HepG2 (cell line): Measurements from ENCODE around the gene TM4SF1. TPM values are rescaled to one million over a fixed set of nuclear protein-coding genes. Genes with fewer than 3 reads are reported as not detected.

Experiments used
- PAF1 ChIP-seq: IDR thresholded peaks from 2 replicates; pipeline ENCODE4 v1.6.1; 2016; ENCODE audit warnings: missing genetic modification reagents, missing compliant biosample characterization
- SRSF9 ChIP-seq: fragments of 200-400 bp; formaldehyde crosslinking; IDR thresholded peaks from 2 replicates; pipeline ENCODE4 v1.6.1; 2018; ENCODE audit warnings: borderline replicate concordance, mild to moderate bottlenecking, low read depth, low read length; ENCODE audit not compliant: insufficient read depth, poor library complexity, severe bottlenecking
- ZNF10 ChIP-seq: sonication (generic); formaldehyde crosslinking; IDR thresholded peaks from 2 replicates; pipeline ENCODE4 v1.4.0; 2020; ENCODE audit warnings: mild to moderate bottlenecking, low read depth, missing genetic modification reagents, borderline replicate concordance
- ZNF296 ChIP-seq: sonication (generic); formaldehyde crosslinking; conservative IDR thresholded peaks from 2 replicates; pipeline ENCODE4 v1.5.0; 2020; ENCODE audit warnings: mild to moderate bottlenecking, missing genetic modification reagents
- ZNF33A ChIP-seq: sonication (generic); formaldehyde crosslinking; IDR thresholded peaks from 2 replicates; pipeline ENCODE4 v1.5.1; 2020; ENCODE audit warnings: missing genetic modification reagents, mild to moderate bottlenecking, moderate library complexity, borderline replicate concordance
- ZNF460 ChIP-seq: sonication (generic); formaldehyde crosslinking; IDR thresholded peaks from 2 replicates; pipeline ENCODE4 v1.5.1; 2020; ENCODE audit warnings: missing genetic modification reagents, mild to moderate bottlenecking, borderline replicate concordance
- ZNF570 ChIP-seq: sonication (generic); formaldehyde crosslinking; IDR thresholded peaks from 2 replicates; pipeline ENCODE4 v1.4.0; 2020; ENCODE audit warnings: mild to moderate bottlenecking, missing genetic modification reagents, borderline replicate concordance
- ZNF75D ChIP-seq: sonication (generic); formaldehyde crosslinking; IDR thresholded peaks from 2 replicates; pipeline ENCODE4 v1.8.1; 2023; ENCODE audit warnings: missing genetic modification reagents, mild to moderate bottlenecking, borderline replicate concordance
- polyA plus RNA-seq, 8 experiments: library from polyadenylated mRNA; depleted of rRNA in 3 of 8; stranded (reverse) in 7 of 8; unstranded in 1 of 8; fragments of >200 nt; fragmentation: Illumina TruSeq in 4 of 8; extraction: Trizol in 4 of 8; gene quantifications; 2 replicates each; pipeline versions ENCODE4 v1.2.1 to v1.2.3, GENCODE V29; 2011 to 2016; ENCODE audit warnings: low read depth in 4 of 8, missing spikeins in 1 of 8, mixed read lengths in 1 of 8; ENCODE audit not compliant: insufficient read depth in 1 of 8
- total RNA-seq, 5 experiments: library from RNA; depleted of rRNA; stranded (reverse); fragments of >200 nt; fragmentation: Illumina TruSeq; extraction: Trizol; gene quantifications; 2 replicates each; pipeline ENCODE4 v1.2.3, GENCODE V29; 2016; ENCODE audit warnings: low read depth in 1 of 5
- TF ChIP-seq, protein P1 (sequence below): sonication (generic); formaldehyde crosslinking; IDR thresholded peaks from 2 replicates; pipeline ENCODE4 v1.4.0; 2020; ENCODE audit warnings: missing genetic modification reagents, mild to moderate bottlenecking, borderline replicate concordance
- TF ChIP-seq, protein P2 (sequence below): sonication (generic); formaldehyde crosslinking; IDR thresholded peaks from 2 replicates; pipeline ENCODE4 v1.4.0; 2020; ENCODE audit warnings: missing genetic modification reagents
- TF ChIP-seq, protein P3 (sequence below): sonication (generic); formaldehyde crosslinking; IDR thresholded peaks from 2 replicates; pipeline ENCODE4 v1.4.0; 2020; ENCODE audit warnings: mild to moderate bottlenecking, missing genetic modification reagents, borderline replicate concordance
- TF ChIP-seq, protein P4 (sequence below): sonication (generic); formaldehyde crosslinking; IDR thresholded peaks from 2 replicates; pipeline ENCODE4 v1.8.0; 2023; ENCODE audit warnings: mild to moderate bottlenecking, missing genetic modification reagents
- TF ChIP-seq, protein P5 (sequence below): sonication (generic); formaldehyde crosslinking; IDR thresholded peaks from 2 replicates; pipeline ENCODE4 v1.4.0; 2020; ENCODE audit warnings: mild to moderate bottlenecking, missing genetic modification reagents
- TF ChIP-seq, protein P6 (sequence below): sonication (generic); formaldehyde crosslinking; IDR thresholded peaks from 2 replicates; pipeline ENCODE4 v1.5.0; 2020; ENCODE audit warnings: mild to moderate bottlenecking, missing genetic modification reagents, moderate library complexity
- TF ChIP-seq, protein P7 (sequence below): IDR thresholded peaks from 2 replicates; pipeline ENCODE4 v1.6.1; 2016; ENCODE audit warnings: control low read depth

The TM4SF1 gene
- total and polyA plus RNA-seq, 2 of the 13 experiments (the other 11 are each of a cell fraction or from before 2014, with no cell fraction given) = 431 to 1,359 TPM

DNA sequence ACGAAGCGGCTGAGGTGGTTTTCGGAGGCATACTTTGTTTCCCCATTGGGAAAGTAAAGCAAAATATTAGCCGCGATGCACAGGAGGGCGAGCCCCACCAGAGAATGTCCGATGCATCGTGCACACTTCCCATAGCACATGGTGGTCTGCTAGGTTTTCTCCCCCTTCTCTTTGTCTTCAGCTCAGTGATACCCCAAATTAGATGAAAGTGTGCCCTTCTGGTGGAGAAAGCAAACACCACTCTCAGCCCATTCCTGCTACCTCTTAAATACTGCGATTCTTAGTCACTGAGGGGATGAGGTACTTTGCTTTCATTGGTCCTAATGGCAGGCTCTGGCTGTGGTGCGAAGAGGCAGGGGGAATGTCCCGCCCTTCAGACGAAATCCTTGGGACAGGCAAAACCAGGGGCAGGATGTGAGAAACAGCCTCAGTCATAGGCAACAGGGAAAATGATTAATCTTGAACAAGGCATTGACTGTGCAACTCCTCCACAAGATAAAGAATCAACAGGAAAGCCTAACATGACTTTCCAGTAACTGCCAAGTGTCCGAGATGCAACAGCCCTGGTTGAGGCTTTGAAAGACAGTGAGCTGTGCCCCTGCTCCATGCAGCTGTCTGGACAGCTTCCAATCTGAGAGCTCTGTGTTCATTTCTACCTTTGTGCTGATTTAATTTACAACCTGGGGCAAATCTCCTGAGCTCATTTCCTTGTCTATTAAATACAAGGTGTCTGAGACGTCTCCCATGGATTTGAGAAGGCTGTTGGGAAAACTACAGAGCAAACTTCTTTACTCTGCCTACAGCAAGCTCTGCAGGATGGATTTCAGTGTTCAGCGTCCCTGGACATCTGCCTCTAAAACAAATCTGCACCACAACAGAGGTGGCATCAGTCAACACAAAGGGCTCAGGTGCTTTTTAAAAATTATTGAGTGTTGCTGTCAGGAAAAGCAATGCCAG is at the start of gene TM4SF1 (continued):
- TF ChIP-seq, protein P1, sequence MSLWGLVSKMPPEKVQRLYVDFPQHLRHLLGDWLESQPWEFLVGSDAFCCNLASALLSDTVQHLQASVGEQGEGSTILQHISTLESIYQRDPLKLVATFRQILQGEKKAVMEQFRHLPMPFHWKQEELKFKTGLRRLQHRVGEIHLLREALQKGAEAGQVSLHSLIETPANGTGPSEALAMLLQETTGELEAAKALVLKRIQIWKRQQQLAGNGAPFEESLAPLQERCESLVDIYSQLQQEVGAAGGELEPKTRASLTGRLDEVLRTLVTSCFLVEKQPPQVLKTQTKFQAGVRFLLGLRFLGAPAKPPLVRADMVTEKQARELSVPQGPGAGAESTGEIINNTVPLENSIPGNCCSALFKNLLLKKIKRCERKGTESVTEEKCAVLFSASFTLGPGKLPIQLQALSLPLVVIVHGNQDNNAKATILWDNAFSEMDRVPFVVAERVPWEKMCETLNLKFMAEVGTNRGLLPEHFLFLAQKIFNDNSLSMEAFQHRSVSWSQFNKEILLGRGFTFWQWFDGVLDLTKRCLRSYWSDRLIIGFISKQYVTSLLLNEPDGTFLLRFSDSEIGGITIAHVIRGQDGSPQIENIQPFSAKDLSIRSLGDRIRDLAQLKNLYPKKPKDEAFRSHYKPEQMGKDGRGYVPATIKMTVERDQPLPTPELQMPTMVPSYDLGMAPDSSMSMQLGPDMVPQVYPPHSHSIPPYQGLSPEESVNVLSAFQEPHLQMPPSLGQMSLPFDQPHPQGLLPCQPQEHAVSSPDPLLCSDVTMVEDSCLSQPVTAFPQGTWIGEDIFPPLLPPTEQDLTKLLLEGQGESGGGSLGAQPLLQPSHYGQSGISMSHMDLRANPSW = no peak
- no peak for TF ChIP-seq ZNF570 (CRISPR knock-in tag)
- TF ChIP-seq ZNF33A = no peak
- TF ChIP-seq ZNF10 = no peak
- TF ChIP-seq, protein P2, sequence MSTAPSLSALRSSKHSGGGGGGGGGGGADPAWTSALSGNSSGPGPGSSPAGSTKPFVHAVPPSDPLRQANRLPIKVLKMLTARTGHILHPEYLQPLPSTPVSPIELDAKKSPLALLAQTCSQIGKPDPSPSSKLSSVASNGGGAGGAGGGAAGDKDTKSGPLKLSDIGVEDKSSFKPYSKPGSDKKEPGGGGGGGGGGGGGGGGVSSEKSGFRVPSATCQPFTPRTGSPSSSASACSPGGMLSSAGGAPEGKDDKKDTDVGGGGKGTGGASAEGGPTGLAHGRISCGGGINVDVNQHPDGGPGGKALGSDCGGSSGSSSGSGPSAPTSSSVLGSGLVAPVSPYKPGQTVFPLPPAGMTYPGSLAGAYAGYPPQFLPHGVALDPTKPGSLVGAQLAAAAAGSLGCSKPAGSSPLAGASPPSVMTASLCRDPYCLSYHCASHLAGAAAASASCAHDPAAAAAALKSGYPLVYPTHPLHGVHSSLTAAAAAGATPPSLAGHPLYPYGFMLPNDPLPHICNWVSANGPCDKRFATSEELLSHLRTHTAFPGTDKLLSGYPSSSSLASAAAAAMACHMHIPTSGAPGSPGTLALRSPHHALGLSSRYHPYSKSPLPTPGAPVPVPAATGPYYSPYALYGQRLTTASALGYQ = peak; percentile 85
- TF ChIP-seq SRSF9 = no peak
- TF ChIP-seq, protein P3, sequence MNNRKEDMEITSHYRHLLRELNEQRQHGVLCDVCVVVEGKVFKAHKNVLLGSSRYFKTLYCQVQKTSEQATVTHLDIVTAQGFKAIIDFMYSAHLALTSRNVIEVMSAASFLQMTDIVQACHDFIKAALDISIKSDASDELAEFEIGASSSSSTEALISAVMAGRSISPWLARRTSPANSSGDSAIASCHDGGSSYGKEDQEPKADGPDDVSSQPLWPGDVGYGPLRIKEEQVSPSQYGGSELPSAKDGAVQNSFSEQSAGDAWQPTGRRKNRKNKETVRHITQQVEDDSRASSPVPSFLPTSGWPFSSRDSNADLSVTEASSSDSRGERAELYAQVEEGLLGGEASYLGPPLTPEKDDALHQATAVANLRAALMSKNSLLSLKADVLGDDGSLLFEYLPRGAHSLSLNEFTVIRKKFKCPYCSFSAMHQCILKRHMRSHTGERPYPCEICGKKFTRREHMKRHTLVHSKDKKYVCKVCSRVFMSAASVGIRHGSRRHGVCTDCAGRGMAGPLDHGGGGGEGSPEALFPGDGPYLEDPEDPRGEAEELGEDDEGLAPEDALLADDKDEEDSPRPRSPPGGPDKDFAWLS (CRISPR knock-in tag) = no peak
- TF ChIP-seq, protein P4, sequence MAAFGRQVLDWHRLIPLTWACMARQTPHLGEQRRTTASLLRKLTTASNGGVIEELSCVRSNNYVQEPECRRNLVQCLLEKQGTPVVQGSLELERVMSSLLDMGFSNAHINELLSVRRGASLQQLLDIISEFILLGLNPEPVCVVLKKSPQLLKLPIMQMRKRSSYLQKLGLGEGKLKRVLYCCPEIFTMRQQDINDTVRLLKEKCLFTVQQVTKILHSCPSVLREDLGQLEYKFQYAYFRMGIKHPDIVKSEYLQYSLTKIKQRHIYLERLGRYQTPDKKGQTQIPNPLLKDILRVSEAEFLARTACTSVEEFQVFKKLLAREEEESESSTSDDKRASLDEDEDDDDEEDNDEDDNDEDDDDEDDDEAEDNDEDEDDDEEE = peak; percentile 92
- TF ChIP-seq, protein P5, sequence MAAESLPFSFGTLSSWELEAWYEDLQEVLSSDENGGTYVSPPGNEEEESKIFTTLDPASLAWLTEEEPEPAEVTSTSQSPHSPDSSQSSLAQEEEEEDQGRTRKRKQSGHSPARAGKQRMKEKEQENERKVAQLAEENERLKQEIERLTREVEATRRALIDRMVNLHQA = no peak
- TF ChIP-seq, protein P6, sequence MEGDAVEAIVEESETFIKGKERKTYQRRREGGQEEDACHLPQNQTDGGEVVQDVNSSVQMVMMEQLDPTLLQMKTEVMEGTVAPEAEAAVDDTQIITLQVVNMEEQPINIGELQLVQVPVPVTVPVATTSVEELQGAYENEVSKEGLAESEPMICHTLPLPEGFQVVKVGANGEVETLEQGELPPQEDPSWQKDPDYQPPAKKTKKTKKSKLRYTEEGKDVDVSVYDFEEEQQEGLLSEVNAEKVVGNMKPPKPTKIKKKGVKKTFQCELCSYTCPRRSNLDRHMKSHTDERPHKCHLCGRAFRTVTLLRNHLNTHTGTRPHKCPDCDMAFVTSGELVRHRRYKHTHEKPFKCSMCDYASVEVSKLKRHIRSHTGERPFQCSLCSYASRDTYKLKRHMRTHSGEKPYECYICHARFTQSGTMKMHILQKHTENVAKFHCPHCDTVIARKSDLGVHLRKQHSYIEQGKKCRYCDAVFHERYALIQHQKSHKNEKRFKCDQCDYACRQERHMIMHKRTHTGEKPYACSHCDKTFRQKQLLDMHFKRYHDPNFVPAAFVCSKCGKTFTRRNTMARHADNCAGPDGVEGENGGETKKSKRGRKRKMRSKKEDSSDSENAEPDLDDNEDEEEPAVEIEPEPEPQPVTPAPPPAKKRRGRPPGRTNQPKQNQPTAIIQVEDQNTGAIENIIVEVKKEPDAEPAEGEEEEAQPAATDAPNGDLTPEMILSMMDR (CRISPR knock-in tag) = no peak
- TF ChIP-seq PAF1 (CRISPR knock-in tag) = no peak
- TF ChIP-seq, protein P7, sequence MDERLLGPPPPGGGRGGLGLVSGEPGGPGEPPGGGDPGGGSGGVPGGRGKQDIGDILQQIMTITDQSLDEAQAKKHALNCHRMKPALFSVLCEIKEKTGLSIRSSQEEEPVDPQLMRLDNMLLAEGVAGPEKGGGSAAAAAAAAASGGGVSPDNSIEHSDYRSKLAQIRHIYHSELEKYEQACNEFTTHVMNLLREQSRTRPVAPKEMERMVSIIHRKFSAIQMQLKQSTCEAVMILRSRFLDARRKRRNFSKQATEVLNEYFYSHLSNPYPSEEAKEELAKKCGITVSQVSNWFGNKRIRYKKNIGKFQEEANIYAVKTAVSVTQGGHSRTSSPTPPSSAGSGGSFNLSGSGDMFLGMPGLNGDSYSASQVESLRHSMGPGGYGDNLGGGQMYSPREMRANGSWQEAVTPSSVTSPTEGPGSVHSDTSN (CRISPR knock-in tag) = 0 out of 2 replicates have a peak, but pooled peaks have one; percentile 30
- TF ChIP-seq ZNF296 (CRISPR knock-in tag) = no peak
- TF ChIP-seq ZNF75D (CRISPR knock-in tag) = no peak
- no peak for TF ChIP-seq ZNF460
